Lower leg skin (tissue), 3 donors: ENCODE data around the gene SLC7A5.
"Not testable (repeated sequence)": the region's sequence is repeated elsewhere in the genome, so short reads cannot be mapped to it uniquely, and the experiment has no call there.

Experiments used
- POLR2A ChIP-seq, 2 donors: fragments of 450-650 bp; IDR thresholded peaks; one replicate each; pipeline ENCODE4 v1.6.1; 2016 to 2017; ENCODE audit warnings: antibody characterized with exemption in 2 of 2, mild to moderate bottlenecking in 1 of 2, moderate library complexity in 1 of 2
- TF ChIP-seq, protein P1 (sequence below), 3 donors: fragments of 450-650 bp; IDR thresholded peaks; one replicate each; pipeline ENCODE4 v1.5.1; 2016; ENCODE audit warnings: antibody characterized with exemption in 3 of 3, mild to moderate bottlenecking in 3 of 3, moderate library complexity in 2 of 3

DNA sequence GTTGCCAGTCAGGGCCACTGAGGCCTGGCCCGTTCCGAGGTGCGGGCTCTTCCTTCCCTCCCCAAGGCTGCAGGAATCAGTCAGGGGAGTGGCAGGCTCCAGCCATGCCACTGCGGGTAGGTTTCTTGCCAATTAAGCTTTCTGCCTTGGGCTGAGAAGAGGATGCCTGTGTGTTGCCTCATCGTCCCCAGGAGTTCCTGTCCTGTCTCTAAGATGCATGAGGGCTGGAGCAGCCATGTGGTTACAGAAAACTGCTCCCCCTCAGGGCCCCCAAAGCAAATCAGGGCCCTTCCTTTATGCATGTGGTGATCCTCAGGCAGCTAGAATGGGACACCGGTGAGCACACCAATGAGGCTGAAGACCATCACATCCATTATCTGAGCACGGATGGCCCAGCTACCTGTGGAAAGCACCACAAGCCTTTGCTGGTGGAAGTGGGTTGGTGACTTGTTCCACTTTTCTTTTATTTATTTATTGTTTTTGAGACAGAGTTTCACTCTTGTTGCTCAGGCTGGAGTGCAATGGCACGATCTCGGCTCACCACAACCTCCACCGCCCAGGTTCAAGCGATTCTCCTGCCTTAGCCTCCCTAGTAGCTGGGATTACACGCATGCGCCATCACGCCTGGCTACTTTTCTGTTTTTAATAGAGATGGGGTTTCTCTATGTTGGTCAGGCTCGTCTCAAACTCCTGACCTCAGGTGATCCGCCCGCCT is 27.0 kb upstream of the SLC7A5 start:
- TF ChIP-seq, protein P1, sequence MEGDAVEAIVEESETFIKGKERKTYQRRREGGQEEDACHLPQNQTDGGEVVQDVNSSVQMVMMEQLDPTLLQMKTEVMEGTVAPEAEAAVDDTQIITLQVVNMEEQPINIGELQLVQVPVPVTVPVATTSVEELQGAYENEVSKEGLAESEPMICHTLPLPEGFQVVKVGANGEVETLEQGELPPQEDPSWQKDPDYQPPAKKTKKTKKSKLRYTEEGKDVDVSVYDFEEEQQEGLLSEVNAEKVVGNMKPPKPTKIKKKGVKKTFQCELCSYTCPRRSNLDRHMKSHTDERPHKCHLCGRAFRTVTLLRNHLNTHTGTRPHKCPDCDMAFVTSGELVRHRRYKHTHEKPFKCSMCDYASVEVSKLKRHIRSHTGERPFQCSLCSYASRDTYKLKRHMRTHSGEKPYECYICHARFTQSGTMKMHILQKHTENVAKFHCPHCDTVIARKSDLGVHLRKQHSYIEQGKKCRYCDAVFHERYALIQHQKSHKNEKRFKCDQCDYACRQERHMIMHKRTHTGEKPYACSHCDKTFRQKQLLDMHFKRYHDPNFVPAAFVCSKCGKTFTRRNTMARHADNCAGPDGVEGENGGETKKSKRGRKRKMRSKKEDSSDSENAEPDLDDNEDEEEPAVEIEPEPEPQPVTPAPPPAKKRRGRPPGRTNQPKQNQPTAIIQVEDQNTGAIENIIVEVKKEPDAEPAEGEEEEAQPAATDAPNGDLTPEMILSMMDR (IDR thresholded peaks at IDR 0.05) = not testable (repeated sequence)
- not testable (repeated sequence) for TF ChIP-seq POLR2A (IDR thresholded peaks at IDR 0.05)
